8988T (cell line): ENCODE results near the gene DYRK2.

Source experiments
- DNase-seq: peaks from one replicate; pipeline ENCODE4 v3.0.0; 2011

The DYRK2 gene

GRCh38 chr12:67648521-67649260 lies at the start of gene DYRK2:
DYRK2 (plus strand) TSS chr12:67648745; CDS start chr12:67649134, 389 bp downstream.
- DNase-seq, result peak; percentile 88

GRCh38 chr12:67599691-67600090 lies 48.9 kb upstream of the DYRK2 start:
- DNase-seq, result no peak

GRCh38 chr12:67601126-67601525 lies 47.4 kb upstream of the DYRK2 start:
- no peak for DNase-seq

GRCh38 chr12:67609226-67609870 lies 39.2 kb upstream of the DYRK2 start:
- no peak for DNase-seq

- DNase-seq, result no peak
Measured at GRCh38 chr12:67613040-67613439, 35.5 kb upstream of the DYRK2 start.

GRCh38 chr12:67617629-67618028 lies 30.9 kb upstream of the DYRK2 start:
- no peak for DNase-seq

- no peak for DNase-seq
Measured at GRCh38 chr12:67618303-67618702, 30.2 kb upstream of the DYRK2 start.

GRCh38 chr12:67621112-67621511 lies 27.4 kb upstream of the DYRK2 start:
- DNase-seq, result no peak

- no peak for DNase-seq
Measured at GRCh38 chr12:67621926-67622325, 26.6 kb upstream of the DYRK2 start.

- DNase-seq, result no peak
Measured at GRCh38 chr12:67623259-67623658, 25.3 kb upstream of the DYRK2 start.

- no peak for DNase-seq
Measured at GRCh38 chr12:67624355-67624754, 24.2 kb upstream of the DYRK2 start.

- no peak for DNase-seq
Measured at GRCh38 chr12:67625004-67625403, 23.5 kb upstream of the DYRK2 start.

GRCh38 chr12:67626156-67626555 lies 22.4 kb upstream of the DYRK2 start:
- DNase-seq, result no peak

- DNase-seq, result no peak
Measured at GRCh38 chr12:67630373-67631088, 18.0 kb upstream of the DYRK2 start.

- no peak for DNase-seq
Measured at GRCh38 chr12:67632005-67632404, 16.5 kb upstream of the DYRK2 start.

GRCh38 chr12:67633024-67633610 lies 15.4 kb upstream of the DYRK2 start:
- no peak for DNase-seq

GRCh38 chr12:67633708-67634107 lies 14.8 kb upstream of the DYRK2 start:
- DNase-seq, result no peak

- DNase-seq, result no peak
Measured at GRCh38 chr12:67634303-67634761, 14.2 kb upstream of the DYRK2 start.

- DNase-seq, result no peak
Measured at GRCh38 chr12:67637718-67638117, 10.8 kb upstream of the DYRK2 start.

- no peak for DNase-seq
Measured at GRCh38 chr12:67638694-67639093, 9.9 kb upstream of the DYRK2 start.

GRCh38 chr12:67640863-67641262 lies 7.7 kb upstream of the DYRK2 start:
- DNase-seq, result no peak

- DNase-seq, result no peak
Measured at GRCh38 chr12:67645126-67645525, 3.4 kb upstream of the DYRK2 start.

GRCh38 chr12:67645601-67646000 lies 2.9 kb upstream of the DYRK2 start:
- no peak for DNase-seq

GRCh38 chr12:67646775-67647174 lies 1.8 kb upstream of the DYRK2 start:
- no peak for DNase-seq
